ENCODE results near the gene RAB42. TPM values are rescaled to one million over a fixed set of nuclear protein-coding genes. Genes with fewer than 3 reads are reported as not detected.

The RAB42 gene
- total and polyA plus RNA-seq, 10 of the 15 experiments (the other 5 are each of a cell fraction or from before 2014, with no cell fraction given), result 0.16 to 4.5 (median 0.49) TPM

DNA sequence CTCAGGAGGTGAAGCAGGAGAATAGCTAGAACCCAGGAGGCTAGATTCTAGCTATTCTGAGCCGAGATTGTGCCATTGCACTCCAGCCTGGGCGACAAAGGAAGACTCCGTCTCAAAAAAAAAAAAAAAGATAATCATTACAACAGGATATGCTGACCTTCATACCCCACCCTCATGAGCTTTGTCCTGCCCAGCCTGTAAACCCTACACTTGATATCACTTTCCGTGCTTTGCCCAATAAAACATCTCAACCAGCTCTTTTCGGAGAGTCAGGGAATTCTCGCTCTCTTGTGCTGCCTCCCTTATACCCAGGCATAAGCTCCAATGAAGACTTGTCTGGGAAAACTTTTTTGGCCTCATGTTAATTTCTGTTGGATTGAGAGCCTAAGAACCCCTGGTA, 40.7 kb upstream of the RAB42 start:
- no peak overlapping the region for H3K4me2 ChIP-seq (ENCODE audit: control insufficient read depth, insufficient read depth)

More for the DNA sequence above, 40.7 kb upstream of the RAB42 start:
- no peak overlapping the region for H3K27ac ChIP-seq (ENCODE audit: control insufficient read depth, insufficient read depth)
- TF ChIP-seq NR2C1 (IDR thresholded peaks at IDR 0.05), result no peak
- no peak for TF ChIP-seq KDM1A (IDR thresholded peaks at IDR 0.05; ENCODE audit: borderline replicate concordance)
- no peak for TF ChIP-seq IRF4 (IDR thresholded peaks at IDR 0.05; ENCODE audit: low read depth, low read length)
- TF ChIP-seq SUZ12 (IDR thresholded peaks at IDR 0.05; ENCODE audit: unreplicated experiment), result no peak
- TF ChIP-seq RUNX3 (IDR thresholded peaks at IDR 0.05; ENCODE audit: low read length), result no peak
- TF ChIP-seq TCF12 (IDR thresholded peaks at IDR 0.05; ENCODE audit: low read depth, low read length), result no peak
- TF ChIP-seq PAX8 (IDR thresholded peaks at IDR 0.05), result no peak
- TF ChIP-seq STAT3 (IDR thresholded peaks at IDR 0.05; ENCODE audit: low read depth, low read length), result no peak
- TF ChIP-seq NR2F1 (conservative IDR thresholded peaks at IDR 0.05), result no peak
- TF ChIP-seq, protein P1, sequence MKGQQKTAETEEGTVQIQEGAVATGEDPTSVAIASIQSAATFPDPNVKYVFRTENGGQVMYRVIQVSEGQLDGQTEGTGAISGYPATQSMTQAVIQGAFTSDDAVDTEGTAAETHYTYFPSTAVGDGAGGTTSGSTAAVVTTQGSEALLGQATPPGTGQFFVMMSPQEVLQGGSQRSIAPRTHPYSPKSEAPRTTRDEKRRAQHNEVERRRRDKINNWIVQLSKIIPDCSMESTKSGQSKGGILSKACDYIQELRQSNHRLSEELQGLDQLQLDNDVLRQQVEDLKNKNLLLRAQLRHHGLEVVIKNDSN (IDR thresholded peaks at IDR 0.05; ENCODE audit: borderline replicate concordance, extremely low read length, insufficient read depth, low read depth, low read length), result no peak
- no peak for TF ChIP-seq TARDBP (IDR thresholded peaks at IDR 0.05; ENCODE audit: borderline replicate concordance)
- TF ChIP-seq, protein P2, sequence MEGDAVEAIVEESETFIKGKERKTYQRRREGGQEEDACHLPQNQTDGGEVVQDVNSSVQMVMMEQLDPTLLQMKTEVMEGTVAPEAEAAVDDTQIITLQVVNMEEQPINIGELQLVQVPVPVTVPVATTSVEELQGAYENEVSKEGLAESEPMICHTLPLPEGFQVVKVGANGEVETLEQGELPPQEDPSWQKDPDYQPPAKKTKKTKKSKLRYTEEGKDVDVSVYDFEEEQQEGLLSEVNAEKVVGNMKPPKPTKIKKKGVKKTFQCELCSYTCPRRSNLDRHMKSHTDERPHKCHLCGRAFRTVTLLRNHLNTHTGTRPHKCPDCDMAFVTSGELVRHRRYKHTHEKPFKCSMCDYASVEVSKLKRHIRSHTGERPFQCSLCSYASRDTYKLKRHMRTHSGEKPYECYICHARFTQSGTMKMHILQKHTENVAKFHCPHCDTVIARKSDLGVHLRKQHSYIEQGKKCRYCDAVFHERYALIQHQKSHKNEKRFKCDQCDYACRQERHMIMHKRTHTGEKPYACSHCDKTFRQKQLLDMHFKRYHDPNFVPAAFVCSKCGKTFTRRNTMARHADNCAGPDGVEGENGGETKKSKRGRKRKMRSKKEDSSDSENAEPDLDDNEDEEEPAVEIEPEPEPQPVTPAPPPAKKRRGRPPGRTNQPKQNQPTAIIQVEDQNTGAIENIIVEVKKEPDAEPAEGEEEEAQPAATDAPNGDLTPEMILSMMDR (IDR thresholded peaks at IDR 0.05 in 2 of 3, conservative IDR thresholded peaks at IDR 0.05 in 1 of 3; ENCODE audit: control insufficient read depth in 2 of 3, extremely low read depth in 1 of 3, insufficient read depth in 1 of 3, low read depth in 3 of 3, low read length in 3 of 3), result no peak
- TF ChIP-seq, protein P3, sequence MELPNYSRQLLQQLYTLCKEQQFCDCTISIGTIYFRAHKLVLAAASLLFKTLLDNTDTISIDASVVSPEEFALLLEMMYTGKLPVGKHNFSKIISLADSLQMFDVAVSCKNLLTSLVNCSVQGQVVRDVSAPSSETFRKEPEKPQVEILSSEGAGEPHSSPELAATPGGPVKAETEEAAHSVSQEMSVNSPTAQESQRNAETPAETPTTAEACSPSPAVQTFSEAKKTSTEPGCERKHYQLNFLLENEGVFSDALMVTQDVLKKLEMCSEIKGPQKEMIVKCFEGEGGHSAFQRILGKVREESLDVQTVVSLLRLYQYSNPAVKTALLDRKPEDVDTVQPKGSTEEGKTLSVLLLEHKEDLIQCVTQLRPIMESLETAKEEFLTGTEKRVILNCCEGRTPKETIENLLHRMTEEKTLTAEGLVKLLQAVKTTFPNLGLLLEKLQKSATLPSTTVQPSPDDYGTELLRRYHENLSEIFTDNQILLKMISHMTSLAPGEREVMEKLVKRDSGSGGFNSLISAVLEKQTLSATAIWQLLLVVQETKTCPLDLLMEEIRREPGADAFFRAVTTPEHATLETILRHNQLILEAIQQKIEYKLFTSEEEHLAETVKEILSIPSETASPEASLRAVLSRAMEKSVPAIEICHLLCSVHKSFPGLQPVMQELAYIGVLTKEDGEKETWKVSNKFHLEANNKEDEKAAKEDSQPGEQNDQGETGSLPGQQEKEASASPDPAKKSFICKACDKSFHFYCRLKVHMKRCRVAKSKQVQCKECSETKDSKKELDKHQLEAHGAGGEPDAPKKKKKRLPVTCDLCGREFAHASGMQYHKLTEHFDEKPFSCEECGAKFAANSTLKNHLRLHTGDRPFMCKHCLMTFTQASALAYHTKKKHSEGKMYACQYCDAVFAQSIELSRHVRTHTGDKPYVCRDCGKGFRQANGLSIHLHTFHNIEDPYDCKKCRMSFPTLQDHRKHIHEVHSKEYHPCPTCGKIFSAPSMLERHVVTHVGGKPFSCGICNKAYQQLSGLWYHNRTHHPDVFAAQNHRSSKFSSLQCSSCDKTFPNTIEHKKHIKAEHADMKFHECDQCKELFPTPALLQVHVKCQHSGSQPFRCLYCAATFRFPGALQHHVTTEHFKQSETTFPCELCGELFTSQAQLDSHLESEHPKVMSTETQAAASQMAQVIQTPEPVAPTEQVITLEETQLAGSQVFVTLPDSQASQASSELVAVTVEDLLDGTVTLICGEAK (IDR thresholded peaks at IDR 0.05; ENCODE audit: borderline replicate concordance), result no peak
- no peak for TF ChIP-seq ATF7 (IDR thresholded peaks at IDR 0.05; ENCODE audit: low read depth)
- H2AFZ ChIP-seq (ENCODE audit: control insufficient read depth, low read depth, low read length), result no peak overlapping the region
- H3K27me3 ChIP-seq (replicated peaks in 1 of 2; ENCODE audit: control insufficient read depth in 2 of 2, insufficient read depth in 2 of 2, low read length in 1 of 2), result no peaks in the 10 kb centered on the region
- H3K36me3 ChIP-seq (ENCODE audit: control insufficient read depth in 2 of 2, insufficient read depth in 2 of 2, low read length in 1 of 2), result peaks cover 0 to 4% of the 10 kb centered on the region in 2 experiments; a peak in 1 of 4 replicates
- no peak overlapping the region for H3K9ac ChIP-seq (ENCODE audit: control insufficient read depth, insufficient read depth, low read length)
- H3K4me3 ChIP-seq, result no peak overlapping the region
- H4K20me1 ChIP-seq (ENCODE audit: control insufficient read depth, insufficient read depth), result no peaks in the 10 kb centered on the region
- intact Hi-C loops (cut with micrococcal nuclease; ENCODE audit: unreplicated experiment), result no loop called here
- ATAC-seq (no peak), DNase-seq (ENCODE audit: low read depth, low spot score) (no peak), FAIRE-seq (no peak)
- in situ Hi-C loops (cut with MboI), result no loop called here
- ChIA-PET SMC1A (ENCODE audit: uncharacterized antibody, unreplicated experiment) (interaction anchor here (1.0 to 2.3 kb wide), 3 partner anchors 10 to 51 kb away, joined by 3 to 8 read pairs (median 3); no protein-coding TSS in a partner anchor), POLR2A (interaction anchor here (0.6 to 6.4 kb wide), 4 partner anchors 29 to 92 kb away, joined by 3 to 132 read pairs (median 7); partner anchors contain the start of gene TAF12), RAD21 (ENCODE audit: unreplicated experiment) (interaction anchor here (0.9 to 4.8 kb wide), 2 partner anchors 29 to 51 kb away, joined by 3 to 46 read pairs; no protein-coding TSS in a partner anchor), CTCF (interaction anchor here (0.6 to 1.4 kb wide), 9 partner anchors 10 to 405 kb away, joined by 3 to 7 read pairs (median 3); no protein-coding TSS in a partner anchor)
- H3K79me2 ChIP-seq (ENCODE audit: control insufficient read depth, insufficient read depth, low read length), result peaks cover 11% of the 10 kb centered on the region
- BruUV-seq (replicated peaks), result no TSS peak
- WGBS (ENCODE audit: insufficient coverage, insufficient replicate concordance, low lambda C conversion rate, missing lambda C conversion rate), result 89% methylated on average over 6 of the region's 6 CpGs
- H3K4me1 ChIP-seq (ENCODE audit: control insufficient read depth, insufficient read depth, low read length), result no peaks in the 10 kb centered on the region; the same call in none of the 2 replicates
- no peaks in the 10 kb centered on the region for H3K9me3 ChIP-seq (replicated peaks; ENCODE audit: control insufficient read depth, insufficient read depth, low read length)

Data from GM12878 (cell line).